Pancreas (tissue), 10 donors: Measurements from ENCODE around the gene DNAH6. TPM values are rescaled to one million over a fixed set of nuclear protein-coding genes. Genes with fewer than 3 reads are reported as not detected.

Experiments used
- ATAC-seq, 4 donors: fragments of 200-7000 bp; cut with Tn5 transposase; one replicate each; pipeline versions ENCODE4 v1.8.0 to v1.9.1; 2020; ENCODE audit warnings: mild to moderate bottlenecking in 4 of 4, moderate library complexity in 4 of 4
- DNase-seq, 6 donors: peaks; one replicate each; pipeline ENCODE4 v3.0.0-alpha.2; 2020
- FAIRE-seq: peaks from 2 replicates; lab custom pipeline; 2012; peaks lifted over from hg19 to GRCh38; lab: Jason Lieb, UNC
- H3K27ac ChIP-seq, 4 donors: fragments of 200-600 bp; sonication (generic); 1 replicate in 3 of 4; 2 replicates in 1 of 4; pipeline versions ENCODE4 v1.5.0 to v1.8.0; 2020
- H3K27me3 ChIP-seq, 4 donors: fragments of 200-600 bp; one replicate each; pipeline ENCODE4 v1.8.0; 2021
- H3K36me3 ChIP-seq, 3 donors: fragments of 200-600 bp; sonication (generic) in 1 of 3; one replicate each; pipeline versions ENCODE4 v1.5.0 to v1.8.0; 2020 to 2021
- H3K4me1 ChIP-seq, 3 donors: fragments of 200-600 bp; one replicate each; pipeline ENCODE4 v1.8.0; 2021
- H3K4me3 ChIP-seq, 4 donors: fragments of 200-600 bp; sonication (generic) in 2 of 4; one replicate each; pipeline versions ENCODE4 v1.5.0 to v1.8.0; 2020 to 2021
- H3K9me3 ChIP-seq, 4 donors: fragments of 200-600 bp; one replicate each; pipeline ENCODE4 v1.8.0; 2021
- WGBS, 2 donors: extraction: QIAGEN DNeasy Blood & Tissue Kit; methylation state at CpG; one replicate each; pipeline ENCODE4 v1.1.7; 2013; 5-methylcytosine and 5-hydroxymethylcytosine counted together
- intact Hi-C, 3 donors: fragments of 100-400 bp; cut with DNase I; formaldehyde crosslinking; loops; one replicate each; pipeline versions ENCODE4 v1.11.1 to v1.14.2; 2022
- polyA plus RNA-seq, 2 donors: library from polyadenylated mRNA; stranded (reverse); fragments of 200-250 nt; gene quantifications; one replicate each; pipeline ENCODE4 v1.2.3, GENCODE V29; 2013
- total RNA-seq, 6 donors: library from RNA; stranded (reverse); fragmentation: NEBNext Ultra II Directional in 4 of 6; extraction: Animal tissue kit (Norgen Biotek cat#: 25700) in 4 of 6; gene quantifications; one replicate each; pipeline versions ENCODE4 v1.2.1 to v1.2.4, GENCODE V29; 2021 to 2023
- TF ChIP-seq, protein P1 (sequence below), 4 donors: fragments of 200-600 bp; sonication (generic) in 3 of 4; IDR thresholded peaks; one replicate each; pipeline versions ENCODE4 v1.5.0 to v1.8.0; 2021; ENCODE audit warnings: antibody characterized with exemption in 4 of 4
- donor health status: healthy with polysubstance abuse.
- donor health status: DM: no; HTN: no; CAD: no; lungs with moderate emphysema.
- donor health status: DM: no; HTN: no; CAD: no.
- donor health status: control.
- donor health status: control.
- donor health status: Bipolar disorder and iron deficiency.
- donor health status: DM: yes; HTN: yes; CAD: no.
- donor health status: DM: no; HTN: no; CAD: no.
- donor health status: DM: no; HTN: no; CAD: no.
- donor health status: DM: yes; HTN: yes; CAD: no.

The DNAH6 gene
- total and polyA plus RNA-seq, 8 donors: 0.19 to 1.6 (median 0.81) TPM

DNA sequence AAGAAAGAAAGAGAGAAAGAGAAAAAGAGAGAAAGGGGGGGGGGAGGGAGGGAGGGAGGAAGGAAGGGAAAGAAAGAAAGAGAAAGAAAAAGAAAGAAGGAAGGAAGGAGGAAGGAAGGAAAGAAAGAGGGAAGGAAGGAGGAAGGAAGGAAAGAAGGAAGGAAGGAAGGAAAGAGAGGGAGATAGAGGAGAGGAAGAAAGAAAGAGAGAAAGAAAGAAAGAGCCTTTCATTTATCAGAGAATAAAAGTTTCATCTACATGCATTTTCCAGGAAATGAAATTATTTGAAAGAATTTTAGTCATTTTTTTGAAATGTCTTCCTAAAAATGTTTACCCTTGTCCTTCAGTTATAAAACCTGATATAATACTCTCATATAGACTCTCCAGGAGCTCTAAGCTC is 192.1 kb downstream of the DNAH6 start:
- no peaks in the 10 kb centered on the region for H3K9me3 ChIP-seq
- TF ChIP-seq, protein P1, sequence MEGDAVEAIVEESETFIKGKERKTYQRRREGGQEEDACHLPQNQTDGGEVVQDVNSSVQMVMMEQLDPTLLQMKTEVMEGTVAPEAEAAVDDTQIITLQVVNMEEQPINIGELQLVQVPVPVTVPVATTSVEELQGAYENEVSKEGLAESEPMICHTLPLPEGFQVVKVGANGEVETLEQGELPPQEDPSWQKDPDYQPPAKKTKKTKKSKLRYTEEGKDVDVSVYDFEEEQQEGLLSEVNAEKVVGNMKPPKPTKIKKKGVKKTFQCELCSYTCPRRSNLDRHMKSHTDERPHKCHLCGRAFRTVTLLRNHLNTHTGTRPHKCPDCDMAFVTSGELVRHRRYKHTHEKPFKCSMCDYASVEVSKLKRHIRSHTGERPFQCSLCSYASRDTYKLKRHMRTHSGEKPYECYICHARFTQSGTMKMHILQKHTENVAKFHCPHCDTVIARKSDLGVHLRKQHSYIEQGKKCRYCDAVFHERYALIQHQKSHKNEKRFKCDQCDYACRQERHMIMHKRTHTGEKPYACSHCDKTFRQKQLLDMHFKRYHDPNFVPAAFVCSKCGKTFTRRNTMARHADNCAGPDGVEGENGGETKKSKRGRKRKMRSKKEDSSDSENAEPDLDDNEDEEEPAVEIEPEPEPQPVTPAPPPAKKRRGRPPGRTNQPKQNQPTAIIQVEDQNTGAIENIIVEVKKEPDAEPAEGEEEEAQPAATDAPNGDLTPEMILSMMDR (IDR thresholded peaks at IDR 0.05): no peak
- H3K36me3 ChIP-seq: no peaks in the 10 kb centered on the region
- FAIRE-seq (no peak), DNase-seq (no peak), ATAC-seq (no peak)
- intact Hi-C loops: no loop called here
- H3K27me3 ChIP-seq: no peaks in the 10 kb centered on the region
- no peaks in the 10 kb centered on the region for H3K4me1 ChIP-seq
- no peak overlapping the region for H3K4me3 ChIP-seq
- no peak overlapping the region for H3K27ac ChIP-seq

DNA sequence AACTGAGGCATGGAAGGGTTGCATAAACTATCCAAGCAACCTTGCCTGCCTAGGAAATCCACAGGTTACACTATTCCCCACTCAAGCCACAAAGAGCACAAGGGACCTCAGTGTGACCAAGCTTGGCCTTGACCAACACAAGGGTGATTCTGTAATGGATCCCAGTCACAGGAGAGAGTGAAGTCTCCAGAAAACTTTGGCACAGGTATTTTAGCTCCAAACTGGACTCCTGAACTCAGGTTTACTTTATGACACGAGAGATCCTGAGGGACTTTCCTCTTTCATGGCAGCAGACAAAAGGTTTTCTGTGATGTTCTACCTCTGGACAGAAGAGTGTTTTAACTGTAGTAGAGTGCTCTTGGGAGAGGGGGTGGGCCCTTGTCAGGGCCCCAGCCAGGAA is 195.4 kb downstream of the DNAH6 start:
- 71 to 82% methylated on average over 1 of the region's 1 CpG for WGBS, 2 donors
- Histone ChIP-seq H3K36me3 (no peaks in the 10 kb centered on the region), H3K9me3 (no peaks in the 10 kb centered on the region), H3K4me1 (no peaks in the 10 kb centered on the region), H3K27me3 (no peaks in the 10 kb centered on the region), H3K4me3 (no peak overlapping the region), H3K27ac (no peak overlapping the region)
- TF ChIP-seq, protein P1 (IDR thresholded peaks at IDR 0.05): no peak
- ATAC-seq: no peak
- intact Hi-C loops: no loop called here
- no peak for DNase-seq
- no peak for FAIRE-seq

DNA sequence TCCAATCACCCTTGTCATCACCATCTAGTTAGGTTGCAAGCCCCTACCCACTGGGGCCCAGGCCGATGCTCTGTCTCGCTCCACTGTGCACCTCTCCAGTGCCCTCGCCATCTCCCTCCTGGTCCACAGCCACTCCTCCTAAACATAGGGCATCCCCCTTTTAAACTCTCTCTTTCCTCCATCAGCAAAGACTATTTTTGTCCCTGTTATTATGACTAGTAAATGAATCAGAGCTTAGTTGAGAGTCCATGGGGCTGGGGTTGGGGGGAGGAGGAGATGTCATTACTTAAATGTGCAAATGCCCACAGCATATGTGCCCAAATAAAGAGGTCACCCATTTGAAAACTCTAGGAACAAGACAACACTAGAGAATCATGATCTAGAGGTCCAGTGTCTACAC is 197.1 kb downstream of the DNAH6 start:
- TF ChIP-seq, protein P1 (IDR thresholded peaks at IDR 0.05): no peak
- Histone ChIP-seq H3K9me3 (no peaks in the 10 kb centered on the region), H3K4me3 (no peak overlapping the region), H3K27me3 (no peaks in the 10 kb centered on the region), H3K4me1 (no peaks in the 10 kb centered on the region), H3K36me3 (no peaks in the 10 kb centered on the region), H3K27ac (no peak overlapping the region)
- intact Hi-C loops: no loop called here
- DNase-seq (no peak), ATAC-seq (no peak), FAIRE-seq (no peak)
- WGBS, 2 donors: 90 to 98% methylated on average over 3 of the region's 3 CpGs

DNA sequence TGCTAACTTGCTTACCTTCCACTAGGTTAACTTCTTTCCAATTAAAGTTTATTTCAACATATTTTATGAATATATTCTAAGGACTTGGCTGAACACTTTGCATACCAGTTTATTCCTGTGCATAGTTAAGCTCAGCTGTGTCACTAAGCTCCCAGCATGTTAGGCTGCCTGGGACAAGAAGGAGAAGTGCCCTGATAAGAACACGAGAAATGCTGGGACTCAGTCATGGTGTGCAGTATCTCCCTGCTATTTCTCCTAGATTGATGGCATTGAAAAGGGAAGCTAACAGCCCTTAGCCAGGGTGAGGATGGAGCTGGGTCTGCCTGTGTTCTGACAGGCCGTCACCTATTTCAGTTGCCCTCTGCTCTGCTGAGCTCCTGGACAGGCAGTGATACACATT is 200.3 kb downstream of the DNAH6 start:
- Histone ChIP-seq H3K4me3 (no peak overlapping the region), H3K27me3 (no peaks in the 10 kb centered on the region), H3K36me3 (no peaks in the 10 kb centered on the region), H3K9me3 (no peaks in the 10 kb centered on the region), H3K4me1 (no peaks in the 10 kb centered on the region), H3K27ac (no peak overlapping the region)
- intact Hi-C loops: no loop called here
- ATAC-seq: no peak
- TF ChIP-seq, protein P1 (IDR thresholded peaks at IDR 0.05): no peak
- FAIRE-seq: no peak
- no peak for DNase-seq
- WGBS, 2 donors: 44 to 58% methylated on average over 2 of the region's 2 CpGs

DNA sequence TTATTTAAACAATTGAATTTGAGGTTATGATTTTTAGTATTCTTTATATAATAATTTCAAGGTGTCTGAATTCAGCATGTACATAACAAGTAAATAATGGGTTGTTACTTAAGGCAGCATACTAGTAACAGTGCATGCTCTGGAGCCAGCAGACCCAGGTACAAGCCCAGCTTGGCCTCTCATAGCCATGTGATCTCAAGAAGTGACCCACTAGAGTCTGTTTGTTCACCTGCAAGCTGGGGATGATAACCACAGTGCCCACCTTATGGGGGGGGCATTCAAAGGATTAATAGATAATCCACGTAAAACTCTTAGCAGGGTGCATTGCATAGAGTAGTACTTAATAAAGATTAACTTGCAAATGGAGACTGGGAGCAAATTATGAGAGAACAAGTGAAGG is 201.0 kb downstream of the DNAH6 start:
- H3K27me3 ChIP-seq: no peaks in the 10 kb centered on the region
- no peaks in the 10 kb centered on the region for H3K4me1 ChIP-seq
- H3K36me3 ChIP-seq: no peaks in the 10 kb centered on the region
- H3K9me3 ChIP-seq: no peaks in the 10 kb centered on the region
- FAIRE-seq: no peak
- WGBS, 2 donors: 80 to 82% methylated on average over 1 of the region's 1 CpG
- H3K4me3 ChIP-seq: no peak overlapping the region
- DNase-seq: no peak
- intact Hi-C loops: no loop called here
- ATAC-seq: no peak
- TF ChIP-seq, protein P1 (IDR thresholded peaks at IDR 0.05): no peak
- H3K27ac ChIP-seq: no peak overlapping the region
